Large intestine (tissue), 3 donors: Measurements from ENCODE around the gene ZMYM4. TPM values are rescaled to one million over a fixed set of nuclear protein-coding genes. Genes with fewer than 3 reads are reported as not detected.

Experiments
- DNase-seq, 2 donors: peaks; one replicate each; pipeline versions ENCODE4 v3.0.0 to v3.0.0-alpha.2; 2013
- H3K27ac ChIP-seq: one replicate; pipeline ENCODE4 v1.5.1; 2013; ENCODE audit warnings: low read length
- H3K27me3 ChIP-seq: 2 replicates; pipeline ENCODE4 v1.6.1; 2013; ENCODE audit warnings: low read length; ENCODE audit not compliant: control insufficient read depth, insufficient read depth
- H3K36me3 ChIP-seq: 2 replicates; pipeline ENCODE4 v1.6.1; 2013; ENCODE audit warnings: low read length; ENCODE audit not compliant: control insufficient read depth, insufficient read depth
- H3K4me1 ChIP-seq: one replicate; pipeline ENCODE4 v1.6.1; 2013; ENCODE audit warnings: low read length; ENCODE audit not compliant: control insufficient read depth, insufficient read depth
- H3K4me3 ChIP-seq: one replicate; pipeline ENCODE4 v1.5.1; 2013; ENCODE audit warnings: low read length
- H3K9me3 ChIP-seq: one replicate; pipeline ENCODE4 v1.6.1; 2013; ENCODE audit warnings: mild to moderate bottlenecking, low read depth, low read length, moderate library complexity; ENCODE audit not compliant: control insufficient read depth
- WGBS: methylation state at CpG from one replicate; pipeline ENCODE4 v1.1.5; 2013; ENCODE audit warnings: low lambda C conversion rate; ENCODE audit not compliant: insufficient coverage; 5-methylcytosine and 5-hydroxymethylcytosine counted together
- polyA plus RNA-seq: library from polyadenylated mRNA; unstranded; fragments of 120-200 nt; gene quantifications from one replicate; pipeline ENCODE4 v1.2.1, GENCODE V29; 2013

Gene ZMYM4
- polyA plus RNA-seq, 1 donor: 33.4 TPM

- H3K27me3 ChIP-seq: no peaks in the 10 kb centered on the region
- H3K4me1 ChIP-seq: no peaks in the 10 kb centered on the region
- H3K36me3 ChIP-seq: peaks cover 77% of the 10 kb centered on the region
- H3K27ac ChIP-seq: no peak overlapping the region
- peaks cover 3% of the 10 kb centered on the region for H3K9me3 ChIP-seq
- H3K4me3 ChIP-seq: no peak overlapping the region
- DNase-seq: no peak
- WGBS: no CpG with 5 or more reads among the region's 1 CpG
Measured at GRCh38 chr1:35466120-35466519, 197.6 kb downstream of the ZMYM4 start.

- no peak for DNase-seq
- Histone ChIP-seq H3K4me1 (no peaks in the 10 kb centered on the region), H3K27me3 (no peaks in the 10 kb centered on the region), H3K9me3 (no peaks in the 10 kb centered on the region), H3K36me3 (peaks cover 42% of the 10 kb centered on the region), H3K27ac (no peak overlapping the region), H3K4me3 (no peak overlapping the region)
- 80% methylated on average over 1 of the region's 4 CpGs for WGBS
Measured at GRCh38 chr1:35470977-35471613, 202.6 kb downstream of the ZMYM4 start.

Other genes starting within 250 kb of the ZMYM4 start
- gene ZMYM6, start 236.8 kb upstream of the ZMYM4 start, polyA plus RNA-seq: 24.6 TPM
- gene ZMYM1, start 189.3 kb upstream of the ZMYM4 start, polyA plus RNA-seq: 17.1 TPM
- gene SFPQ, start 75.6 kb upstream of the ZMYM4 start, polyA plus RNA-seq: 433 TPM